Activated effector memory CD4-positive, alpha-beta T cell treated with anti-CD3 and anti-CD28 coated beads, Interleukin-2, amount 50 U/mL, for 16 hours (primary cell): ENCODE measurements around the gene PIGP.
"Not testable (repeated sequence)": the region's sequence is repeated elsewhere in the genome, so short reads cannot be mapped to it uniquely, and the experiment has no call there.

Experiments
- DNase-seq: peaks from one replicate; pipeline ENCODE4 v3.0.0-alpha.2; 2020

Gene PIGP

DNA sequence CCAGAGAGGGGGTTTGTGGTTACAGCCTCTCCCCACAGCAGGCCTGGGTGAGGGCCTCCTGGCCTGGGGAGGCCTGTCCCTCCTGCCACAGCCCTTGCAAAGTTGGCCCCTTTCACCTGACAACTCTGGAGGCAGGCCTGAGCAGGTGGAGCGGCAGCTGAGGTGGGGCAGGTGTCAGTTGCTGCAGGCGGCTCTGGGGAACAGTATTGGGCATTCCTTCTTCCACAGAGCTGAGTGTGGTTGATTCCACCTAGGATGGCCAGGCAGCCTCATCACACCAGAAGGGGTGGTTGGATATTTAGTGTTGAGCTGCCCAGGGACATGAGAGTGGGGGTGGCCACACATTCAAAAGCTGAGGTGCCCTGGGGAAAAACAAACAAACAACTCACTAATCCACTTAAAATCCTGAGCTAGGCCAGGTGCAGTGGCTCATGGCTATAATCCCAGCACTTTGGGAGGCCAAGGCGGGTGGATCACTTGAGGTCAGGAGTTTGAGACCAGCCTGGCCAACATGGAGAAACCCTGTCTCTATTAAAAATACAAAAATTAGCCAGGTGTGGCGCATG is 31.1 kb downstream of the PIGP start:
- DNase-seq = no peak

DNA sequence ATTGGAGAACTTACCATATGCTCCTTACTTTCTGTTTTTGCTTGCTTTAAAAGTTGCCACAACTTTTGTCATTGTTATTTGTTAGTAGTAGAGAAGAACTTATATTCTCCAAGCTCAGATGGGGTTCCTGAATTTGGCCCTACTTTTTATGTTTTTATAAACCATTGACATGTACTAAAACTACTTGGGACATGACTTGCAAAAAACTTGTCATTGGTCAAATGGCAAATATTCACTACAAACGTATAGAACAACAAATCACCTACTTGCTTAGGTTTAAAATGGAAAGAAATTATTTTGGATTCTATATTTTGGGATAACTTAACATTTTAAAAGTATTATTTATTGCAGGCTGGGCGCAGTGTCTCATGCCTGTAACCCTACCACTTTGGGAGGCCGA is 32.7 kb downstream of the PIGP start:
- DNase-seq = no peak

DNA sequence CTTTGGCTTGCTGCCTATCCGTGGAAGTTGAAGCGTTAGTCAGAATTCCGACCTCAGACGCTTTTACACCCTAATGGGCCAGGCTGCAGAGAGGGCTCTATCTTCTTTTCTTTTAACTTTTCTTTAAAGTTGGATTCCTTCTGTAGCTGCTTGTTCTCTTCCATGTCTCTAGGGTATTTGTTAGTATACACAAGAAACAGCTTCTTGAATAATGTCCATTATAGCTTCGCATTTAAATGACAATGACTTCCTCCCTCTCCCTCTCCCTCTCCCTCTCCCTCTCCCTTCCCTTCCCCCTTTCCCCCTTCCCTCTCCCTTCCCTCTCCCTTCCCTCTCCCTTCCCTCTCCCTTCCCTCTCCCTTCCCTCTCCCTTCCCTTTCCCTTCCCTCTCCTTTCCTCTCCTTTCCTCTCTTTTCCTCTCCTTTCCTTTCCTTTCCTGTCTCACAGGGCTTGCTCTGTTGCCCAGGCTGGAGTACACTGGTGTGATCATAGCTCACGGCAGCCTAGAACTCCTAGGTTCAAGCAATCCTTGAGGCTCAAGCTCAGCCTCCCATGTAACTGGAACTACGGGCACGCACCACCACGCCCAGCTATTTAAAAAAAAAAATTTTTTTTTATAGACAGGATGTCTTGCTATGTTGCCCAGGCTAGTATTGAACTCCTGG is 33.3 kb downstream of the PIGP start:
- no peak for DNase-seq

DNA sequence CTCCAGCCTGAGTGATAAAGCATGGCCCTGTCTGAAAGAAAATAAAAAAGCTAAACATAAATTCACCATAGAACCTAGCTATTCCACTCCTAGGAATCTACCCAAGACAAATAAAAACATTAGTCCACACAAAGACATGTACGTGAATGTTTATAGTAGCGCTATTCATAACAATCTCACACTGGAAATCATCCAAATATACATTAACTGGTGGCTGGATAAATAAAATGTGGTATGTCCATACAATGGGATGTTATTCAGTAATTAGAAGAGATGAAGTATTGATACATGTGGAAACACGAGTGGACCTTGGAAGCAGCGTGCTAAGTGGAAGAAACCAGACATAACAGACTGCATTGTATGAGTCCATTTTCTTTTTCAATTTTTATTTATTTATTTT is 36.7 kb downstream of the PIGP start:
- DNase-seq = no peak

DNA sequence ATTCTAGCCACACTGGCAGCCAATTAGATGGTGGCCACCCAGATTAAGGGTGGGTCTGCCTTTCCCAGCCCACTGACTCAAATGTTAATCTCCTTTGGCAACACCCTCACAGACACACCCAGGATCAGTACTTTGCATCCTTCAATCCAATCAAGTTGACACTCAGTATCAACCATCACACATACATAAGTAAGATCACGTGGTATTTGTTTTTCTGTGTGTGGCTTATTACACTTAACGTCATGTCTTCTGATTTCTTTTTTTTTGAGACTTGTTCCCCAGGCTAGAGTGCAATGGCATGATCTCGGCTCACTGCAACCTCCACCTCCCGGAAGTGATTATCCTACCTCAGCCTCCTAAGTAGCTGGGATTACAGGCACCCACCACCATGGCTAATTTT is 38.5 kb downstream of the PIGP start:
- DNase-seq = not testable (repeated sequence)

DNA sequence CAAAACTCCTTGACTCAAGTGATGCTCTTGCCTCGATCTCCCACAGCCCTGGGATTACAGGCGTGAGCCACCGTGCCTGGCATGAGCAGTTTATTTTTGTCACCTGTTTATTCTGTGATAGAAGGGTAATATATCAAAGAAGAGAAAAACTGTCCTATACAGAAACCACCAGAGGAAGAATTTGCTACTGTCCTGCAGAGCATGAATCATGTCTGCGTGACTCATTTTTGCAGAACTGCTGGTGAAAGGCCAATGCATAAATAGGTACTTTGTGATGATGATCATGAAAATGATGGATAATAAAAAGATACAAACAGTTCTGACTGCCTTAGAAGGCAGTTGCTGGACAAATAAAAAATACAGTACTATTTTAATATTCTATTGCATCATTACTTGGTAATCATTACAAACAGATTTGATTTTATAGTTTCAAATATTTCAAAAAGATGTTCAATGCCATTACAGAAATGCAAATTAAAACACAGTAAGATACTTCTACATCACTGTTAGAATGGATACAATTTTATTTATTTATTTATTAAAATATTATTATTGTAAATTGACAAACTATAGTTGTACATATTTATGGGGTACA is 39.9 kb downstream of the PIGP start:
- no peak for DNase-seq

DNA sequence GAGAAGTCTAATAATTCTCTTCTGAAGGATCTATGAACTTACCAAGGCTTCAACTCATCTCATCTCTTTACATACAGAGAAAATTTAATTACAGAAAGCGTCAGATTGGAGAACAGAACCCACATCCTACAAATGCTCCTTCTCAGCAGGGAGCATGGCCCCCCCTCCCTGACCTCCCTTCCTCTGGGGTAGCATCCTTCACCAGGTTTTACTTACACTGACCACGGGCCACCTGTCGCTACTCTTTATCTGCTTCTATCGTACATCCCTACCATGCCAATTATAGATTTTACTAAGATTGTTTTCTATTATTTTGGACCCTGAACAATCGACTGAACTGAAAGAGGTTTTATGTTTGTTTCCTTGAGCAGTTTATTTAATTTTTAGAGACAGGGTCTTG is 40.6 kb downstream of the PIGP start:
- no peak for DNase-seq

DNA sequence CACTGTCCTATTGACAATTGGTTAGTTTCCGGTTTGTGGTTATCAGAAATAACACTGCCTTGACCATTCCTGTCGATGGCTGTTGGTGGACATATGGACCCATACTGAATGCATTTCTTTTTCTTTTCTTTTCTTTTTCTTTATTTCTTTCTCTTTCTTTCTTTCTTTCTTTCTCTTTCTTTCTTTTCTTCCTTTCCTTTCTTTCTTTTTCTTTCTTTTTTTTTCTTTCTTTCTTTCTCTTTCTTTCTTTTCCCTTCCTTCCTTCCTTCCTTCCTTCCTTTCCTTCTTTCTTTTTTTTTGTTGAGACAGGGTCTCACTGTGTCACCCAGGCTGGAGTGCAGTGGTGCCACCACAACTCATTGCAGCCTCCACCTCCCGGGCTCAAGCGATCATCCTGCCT is 42.0 kb downstream of the PIGP start:
- no peak for DNase-seq

DNA sequence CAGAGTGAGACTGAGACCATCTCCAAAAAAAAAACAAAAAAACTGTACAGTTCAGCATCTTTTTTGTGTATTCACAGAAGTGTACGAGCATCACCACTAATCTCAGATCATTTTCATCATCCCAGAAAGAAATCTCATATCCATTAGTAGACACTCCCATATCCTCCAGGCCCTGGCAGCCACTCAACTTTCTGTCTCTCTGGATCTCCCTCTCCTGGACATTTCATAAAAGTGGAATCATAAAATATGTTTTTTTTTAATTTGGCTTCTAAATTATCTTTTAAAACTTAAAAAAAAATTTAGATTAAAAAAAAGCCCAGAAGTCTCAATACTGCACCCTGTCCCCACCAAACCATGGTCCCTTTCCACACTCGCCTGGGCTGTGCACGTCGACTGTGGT is 44.3 kb downstream of the PIGP start:
- no peak for DNase-seq

DNA sequence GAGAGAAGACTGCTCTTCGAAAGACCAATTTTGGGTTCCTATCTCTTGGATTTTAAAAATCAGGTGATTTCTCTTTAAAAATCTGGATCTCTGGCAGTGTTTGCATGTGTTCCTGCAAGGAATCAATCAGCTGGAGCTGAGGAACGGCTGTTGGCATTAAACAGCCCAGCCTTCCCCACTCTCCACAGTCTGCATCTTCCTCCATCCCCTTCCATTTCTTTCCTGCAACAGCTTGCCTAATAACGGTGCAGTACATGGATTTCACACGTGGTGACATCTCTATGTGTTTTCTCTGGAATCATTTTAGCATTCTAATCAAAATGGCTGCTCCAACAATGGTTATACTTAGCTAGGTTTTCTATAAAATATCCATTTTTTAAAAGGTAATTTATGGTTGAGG is 46.4 kb downstream of the PIGP start:
- DNase-seq = no peak

DNA sequence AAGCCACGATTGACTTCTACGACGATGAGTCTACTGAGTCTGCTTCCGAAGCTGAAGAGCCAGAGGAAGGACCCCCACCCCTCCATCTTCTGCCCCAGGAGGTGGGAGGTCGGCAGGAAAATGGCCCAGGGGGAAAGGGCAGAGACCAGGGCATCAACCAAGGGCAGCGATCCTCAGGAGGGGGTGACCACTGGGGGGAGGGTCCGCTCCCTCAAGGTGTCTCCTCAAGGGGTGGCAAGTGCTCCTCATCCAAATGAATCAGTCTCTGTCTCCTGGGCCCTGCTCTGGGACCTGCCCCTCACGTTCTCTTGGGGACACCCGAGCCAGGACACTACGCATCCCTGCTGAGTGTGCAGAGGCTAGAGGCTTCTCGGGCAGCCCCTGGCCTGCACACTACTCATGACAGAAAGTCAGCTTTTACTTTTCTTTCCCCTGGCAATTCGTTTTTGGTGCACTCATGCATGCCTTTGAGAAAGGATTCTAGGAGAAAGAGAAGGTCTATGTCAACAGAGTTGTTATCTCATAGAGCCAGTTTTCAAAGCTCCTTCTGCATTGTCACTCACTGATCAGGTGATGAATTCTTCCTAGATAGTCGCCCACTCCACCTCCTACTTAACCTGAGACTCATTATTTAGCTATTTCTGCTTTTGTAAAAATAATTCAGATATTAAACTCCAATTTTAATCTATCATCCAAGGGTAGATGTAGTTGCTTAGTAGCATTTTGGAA is 54.8 kb downstream of the PIGP start:
- DNase-seq = no peak
